Heart left ventricle (tissue), 16 donors: ENCODE data around the gene IL19. TPM values are rescaled to one million over a fixed set of nuclear protein-coding genes. Genes with fewer than 3 reads are reported as not detected.

ENCODE experiments used
- ATAC-seq, 4 donors: fragments of 200-7000 bp; cut with Tn5 transposase; one replicate each; pipeline ENCODE4 v1.9.1; 2020 to 2022; ENCODE audit warnings: moderate library complexity in 4 of 4, mild to moderate bottlenecking in 3 of 4, moderate number of reproducible peaks in 1 of 4
- DNase-seq, 5 donors: peaks; one replicate each; pipeline ENCODE4 v3.0.0-alpha.2; 2020
- H3K27ac ChIP-seq, 12 donors: fragments of 200-600 bp; sonication (generic) in 4 of 12; one replicate each; pipeline versions ENCODE4 v1.5.0 to v1.8.0; 2016 to 2022; ENCODE audit warnings: mild to moderate bottlenecking in 2 of 12
- H3K27me3 ChIP-seq, 9 donors: fragments of 200-600 bp; sonication (generic) in 2 of 9; one replicate each; pipeline versions ENCODE4 v1.5.1 to v1.8.0; 2016 to 2022; ENCODE audit warnings: mild to moderate bottlenecking in 3 of 9
- H3K36me3 ChIP-seq, 9 donors: fragments of 200-600 bp; sonication (generic) in 2 of 9; one replicate each; pipeline versions ENCODE4 v1.5.0 to v1.8.0; 2018 to 2022; ENCODE audit warnings: mild to moderate bottlenecking in 2 of 9
- H3K4me1 ChIP-seq, 12 donors: fragments of 200-600 bp; sonication (generic) in 4 of 12; one replicate each; pipeline versions ENCODE4 v1.5.0 to v1.8.0; 2016 to 2022; ENCODE audit warnings: mild to moderate bottlenecking in 3 of 12
- H3K4me3 ChIP-seq, 12 donors: fragments of 200-600 bp; sonication (generic) in 4 of 12; one replicate each; pipeline versions ENCODE4 v1.5.0 to v1.8.0; 2017 to 2022; ENCODE audit warnings: mild to moderate bottlenecking in 9 of 12, moderate library complexity in 4 of 12
- H3K9me3 ChIP-seq, 12 donors: fragments of 200-600 bp; sonication (generic) in 4 of 12; one replicate each; pipeline versions ENCODE4 v1.5.0 to v1.8.0; 2016 to 2022; ENCODE audit warnings: mild to moderate bottlenecking in 1 of 12
- CTCF ChIP-seq, 12 donors: fragments of 200-600 bp; sonication (generic) in 4 of 12; IDR thresholded peaks; one replicate each; pipeline versions ENCODE4 v1.5.0 to v1.8.0; 2018 to 2022; ENCODE audit warnings: antibody characterized with exemption in 12 of 12, mild to moderate bottlenecking in 5 of 12
- POLR2A ChIP-seq, 2 donors: fragments of 450-650 bp; IDR thresholded peaks; one replicate each; pipeline ENCODE4 v1.6.1; 2017; ENCODE audit warnings: antibody characterized with exemption in 2 of 2, mild to moderate bottlenecking in 2 of 2, moderate library complexity in 2 of 2
- WGBS, 4 donors: extraction: QIAGEN DNeasy Blood & Tissue Kit in 2 of 4; methylation state at CpG; one replicate each; pipeline versions ENCODE4 v1.1.5 to v1.1.7; 2013 to 2018; 5-methylcytosine and 5-hydroxymethylcytosine counted together
- intact Hi-C, 10 donors: fragments of 100-400 bp; cut with DNase I; formaldehyde crosslinking; loops; one replicate each; pipeline versions ENCODE4 v1.11.1 to v1.14.2; 2022
- polyA plus RNA-seq, 2 donors: library from polyadenylated mRNA; stranded (reverse); fragments of 200-250 nt; gene quantifications; one replicate each; pipeline ENCODE4 v1.2.3, GENCODE V29; 2013
- total RNA-seq, 9 donors: library from RNA; depleted of rRNA in 2 of 9; stranded (reverse); fragments of >200 nt in 2 of 9; fragmentation: NEBNext Ultra II Directional in 3 of 9; extraction: Animal tissue kit (Norgen Biotek cat#: 25700) in 3 of 9; gene quantifications; one replicate each; pipeline versions ENCODE4 v1.1.0 to v1.2.4, GENCODE V29; 2016 to 2023
- donor health status: ischemic (EF 13 %, LVEDD 7.1; RV severe dilation, severe dysfunction).
- donor health status: healthy with polysubstance abuse.
- donor health status: DM: no; HTN: yes; CAD: no.
- donor health status: DM: no; HTN: no; CAD: no.
- donor health status: ischemic (EF 25% LVEDD 6.9; RV normal size, moderate dysfunction).
- donor health status: ischemic (EF 25% LVEDD 5.7; RV mildly dilated, moderate dysfunction).
- donor health status: healthy.
- donor health status: DM: yes; HTN: yes; CAD: no.
- donor health status: ischemic (EF 35%, LVEDD 5.7; RV mildly dilated, moderate dysfunction).
- donor health status: nonischemic (EF 11% LVEDD 7.7; RV severe dilation, severe dysfunction).
- donor health status: DM: yes; HTN: yes; CAD: no.
- donor health status: PGD.
- donor health status: ischemic (EF 29% LVEDD 5.4; RV normal size, mild dysfunction).
- donor health status: nonischemic (EF 23%, LVEDD 6.1; RV moderate dilation, normal function).

Gene IL19
- total and polyA plus RNA-seq, 11 donors: not detected

- H3K4me1 ChIP-seq: peaks cover 0 to 34% (median 4%) of the 10 kb centered on the region in 12 donors
- H3K9me3 ChIP-seq: no peaks in the 10 kb centered on the region
- TF ChIP-seq CTCF (IDR thresholded peaks at IDR 0.05) (no peak), POLR2A (IDR thresholded peaks at IDR 0.05) (no peak)
- no peak overlapping the region for H3K27ac ChIP-seq
- 48 to 54% (median 49%) methylated on average over 4 of the region's 4 CpGs for WGBS, 4 donors
- H3K36me3 ChIP-seq: no peaks in the 10 kb centered on the region
- intact Hi-C loops: loop anchor here in 1 of 10 donors (5.0 kb wide), 1 partner anchor 86 kb away; no protein-coding TSS in a partner anchor
- no peak for DNase-seq
- no peak for ATAC-seq
- H3K4me3 ChIP-seq: no peak overlapping the region
- no peaks in the 10 kb centered on the region for H3K27me3 ChIP-seq
Measured at GRCh38 chr1:206826394-206826793, 55.8 kb downstream of the IL19 start.

GRCh38 chr1:206828061-206828460, 57.5 kb downstream of the IL19 start:
- Histone ChIP-seq H3K9me3 (no peaks in the 10 kb centered on the region), H3K4me3 (no peak overlapping the region), H3K27me3 (no peaks in the 10 kb centered on the region), H3K27ac (no peak overlapping the region), H3K36me3 (no peaks in the 10 kb centered on the region), H3K4me1 (peaks cover 0 to 48% (median 4%) of the 10 kb centered on the region in 12 donors)
- no peak for TF ChIP-seq POLR2A (IDR thresholded peaks at IDR 0.05)
- no peak for TF ChIP-seq CTCF (IDR thresholded peaks at IDR 0.05)
- intact Hi-C loops: loop anchor here in 1 of 10 donors (5.0 kb wide), 1 partner anchor 84 kb away; no protein-coding TSS in a partner anchor
- ATAC-seq (no peak), DNase-seq (no peak)
- WGBS, 4 donors: 84 to 100% (median 98%) methylated on average over 1 of the region's 1 CpG

GRCh38 chr1:206828765-206829164, 58.2 kb downstream of the IL19 start:
- no peak for ATAC-seq
- DNase-seq: no peak
- Histone ChIP-seq H3K9me3 (no peaks in the 10 kb centered on the region), H3K4me3 (no peak overlapping the region), H3K27ac (no peak overlapping the region), H3K36me3 (no peaks in the 10 kb centered on the region), H3K27me3 (no peaks in the 10 kb centered on the region), H3K4me1 (peaks cover 0 to 49% (median 4%) of the 10 kb centered on the region in 12 donors)
- TF ChIP-seq CTCF (IDR thresholded peaks at IDR 0.05): no peak
- TF ChIP-seq POLR2A (IDR thresholded peaks at IDR 0.05): no peak
- intact Hi-C loops: loop anchor here in 1 of 10 donors (5.0 kb wide), 1 partner anchor 84 kb away; no protein-coding TSS in a partner anchor
- WGBS, 4 donors: 83 to 88% (median 88%) methylated on average over 4 of the region's 4 CpGs

- no peaks in the 10 kb centered on the region for H3K9me3 ChIP-seq
- no peak for ATAC-seq
- TF ChIP-seq CTCF (IDR thresholded peaks at IDR 0.05): no peak
- no peak for TF ChIP-seq POLR2A (IDR thresholded peaks at IDR 0.05)
- DNase-seq: no peak
- H3K4me3 ChIP-seq: no peak overlapping the region
- no peak overlapping the region for H3K27ac ChIP-seq
- intact Hi-C loops: loop anchor here in 1 of 10 donors (5.0 kb wide), 1 partner anchor 83 kb away; no protein-coding TSS in a partner anchor
- 83 to 88% (median 85%) methylated on average over 6 of the region's 6 CpGs for WGBS, 4 donors
- H3K27me3 ChIP-seq: no peaks in the 10 kb centered on the region
- H3K4me1 ChIP-seq: peaks cover 0 to 47% (median 0%) of the 10 kb centered on the region in 12 donors
- no peaks in the 10 kb centered on the region for H3K36me3 ChIP-seq
Measured at GRCh38 chr1:206829282-206829681, 58.7 kb downstream of the IL19 start.
